HL-60 (cell line): ENCODE results near the gene PIP5K1A.

Experiments used
- CTCF ChIP-seq: IDR thresholded peaks from one replicate; pipeline ENCODE4 v1.5.1; 2011; ENCODE audit warnings: low read length, control low read depth, inconsistent platforms; ENCODE audit not compliant: insufficient read depth
- SPI1 ChIP-seq: IDR thresholded peaks from 2 replicates; pipeline ENCODE4 v1.6.1; 2012; ENCODE audit warnings: low read depth, mild to moderate bottlenecking, borderline replicate concordance

DNA sequence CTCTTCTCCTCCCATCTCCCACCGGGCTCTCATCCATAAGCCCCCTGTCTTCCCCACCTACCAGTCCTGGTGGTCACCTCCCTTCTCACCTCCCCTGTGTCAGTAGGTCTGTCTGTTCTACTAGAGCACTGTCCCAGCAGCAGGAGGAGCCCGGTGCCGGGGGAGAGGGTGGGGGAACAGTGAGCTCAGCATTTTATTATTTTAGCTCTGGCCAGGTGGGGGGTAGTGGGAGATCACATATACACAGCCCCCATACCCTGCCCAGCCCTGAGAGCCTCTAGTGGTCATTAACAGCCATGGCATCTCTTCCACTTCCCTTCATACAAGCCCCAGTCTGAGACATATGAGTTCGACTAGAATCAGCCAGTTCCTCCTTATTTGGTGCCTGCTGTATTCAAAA lies 22.5 kb upstream of the PIP5K1A start, which contains the start of gene TMOD4:
- peak; percentile 52 for TF ChIP-seq CTCF
- peak; percentile 78 for TF ChIP-seq SPI1
